H9 (cell line): ENCODE results near the gene MGRN1. TPM values are rescaled to one million over a fixed set of nuclear protein-coding genes. Genes with fewer than 3 reads are reported as not detected.

Experiments
- DNase-seq: peaks from one replicate; pipeline ENCODE4 v3.0.0-alpha.2; 2017
- H2AFZ ChIP-seq: one replicate; pipeline ENCODE4 v1.6.1; 2013; ENCODE audit warnings: mild to moderate bottlenecking, low read length, control low read depth, moderate library complexity
- H2AK5ac ChIP-seq: 2 replicates; pipeline ENCODE4 v1.6.1; 2013; ENCODE audit warnings: low read length, control low read depth, mixed read lengths; ENCODE audit not compliant: insufficient read length
- H2BK120ac ChIP-seq: one replicate; pipeline ENCODE4 v1.6.1; 2013; ENCODE audit warnings: low read depth, mild to moderate bottlenecking, low read length, control low read depth, inconsistent platforms; ENCODE audit not compliant: poor library complexity, severe bottlenecking
- H2BK12ac ChIP-seq: 2 replicates; pipeline ENCODE4 v1.6.1; 2013; ENCODE audit warnings: low read length, control low read depth, mixed read lengths, low read depth; ENCODE audit not compliant: insufficient read length
- H2BK15ac ChIP-seq: 2 replicates; pipeline ENCODE4 v1.6.1; 2013; ENCODE audit warnings: low read depth, low read length, control low read depth
- H2BK20ac ChIP-seq: one replicate; pipeline ENCODE4 v1.6.1; 2013; ENCODE audit warnings: low read depth, mild to moderate bottlenecking, low read length, control low read depth, inconsistent platforms; ENCODE audit not compliant: poor library complexity, severe bottlenecking
- H2BK5ac ChIP-seq: 2 replicates; pipeline ENCODE4 v1.6.1; 2013; ENCODE audit warnings: low read length, control low read depth, mixed read lengths; ENCODE audit not compliant: insufficient read length
- H3K14ac ChIP-seq: 2 replicates; pipeline ENCODE4 v1.6.1; 2013; ENCODE audit warnings: low read length, control low read depth; ENCODE audit not compliant: insufficient read depth
- H3K18ac ChIP-seq: 2 replicates; pipeline ENCODE4 v1.6.1; 2013; ENCODE audit warnings: low read depth, mild to moderate bottlenecking, mixed read lengths, low read length, control low read depth; ENCODE audit not compliant: insufficient read length
- H3K23ac ChIP-seq: 2 replicates; pipeline ENCODE4 v1.6.1; 2013; ENCODE audit warnings: low read length, control low read depth, mixed read lengths, low read depth; ENCODE audit not compliant: insufficient read length
- H3K23me2 ChIP-seq: 2 replicates; pipeline ENCODE4 v1.6.1; 2013; ENCODE audit warnings: low read depth, mild to moderate bottlenecking, mixed read lengths, low read length, control low read depth; ENCODE audit not compliant: insufficient read length, poor library complexity, severe bottlenecking
- H3K27ac ChIP-seq: 2 replicates; pipeline ENCODE4 v1.5.1; 2013; ENCODE audit warnings: low read length, control low read depth, mixed read lengths, low read depth; ENCODE audit not compliant: insufficient read length
- H3K27me3 ChIP-seq: 2 replicates; pipeline ENCODE4 v1.6.1; 2013; ENCODE audit warnings: low read length, control low read depth, inconsistent platforms; ENCODE audit not compliant: insufficient read depth
- H3K4ac ChIP-seq: 2 replicates; pipeline ENCODE4 v1.6.1; 2013; ENCODE audit warnings: low read depth, mild to moderate bottlenecking, control low read depth, inconsistent platforms, low read length, moderate library complexity
- H3K4me1 ChIP-seq: 2 replicates; pipeline ENCODE4 v1.6.1; 2013; ENCODE audit warnings: low read length, control low read depth, inconsistent platforms; ENCODE audit not compliant: insufficient read depth
- H3K4me2 ChIP-seq: 2 replicates; pipeline ENCODE4 v1.6.1; 2013; ENCODE audit warnings: low read length, control low read depth, mixed read lengths; ENCODE audit not compliant: insufficient read length, insufficient read depth
- H3K56ac ChIP-seq: 2 replicates; pipeline ENCODE4 v1.6.1; 2013; ENCODE audit warnings: low read depth, mild to moderate bottlenecking, mixed read lengths, low read length, control low read depth; ENCODE audit not compliant: insufficient read length
- H3K79me1 ChIP-seq: 2 replicates; pipeline ENCODE4 v1.6.1; 2013; ENCODE audit warnings: low read depth, mild to moderate bottlenecking, moderate library complexity, low read length, control low read depth, inconsistent platforms; ENCODE audit not compliant: insufficient read depth, poor library complexity, severe bottlenecking
- H3K79me2 ChIP-seq: 2 replicates; pipeline ENCODE4 v1.6.1; 2013; ENCODE audit warnings: low read length, control low read depth, inconsistent platforms; ENCODE audit not compliant: insufficient read depth
- H3K9ac ChIP-seq: 2 replicates; pipeline ENCODE4 v1.6.1; 2013; ENCODE audit warnings: low read length, control low read depth, mixed read lengths; ENCODE audit not compliant: insufficient read length; ENCODE audit errors: extremely low read depth
- H3K9me3 ChIP-seq: one replicate; pipeline ENCODE4 v1.6.1; 2013; ENCODE audit warnings: low read depth, low read length, inconsistent platforms; ENCODE audit not compliant: control insufficient read depth
- H3T11ph ChIP-seq: one replicate; pipeline ENCODE4 v1.6.1; 2013; ENCODE audit warnings: mild to moderate bottlenecking, low read length, control low read depth, inconsistent platforms
- H4K20me1 ChIP-seq: one replicate; pipeline ENCODE4 v1.6.1; 2013; ENCODE audit not compliant: control insufficient read depth, insufficient read length, insufficient read depth
- H4K5ac ChIP-seq: 2 replicates; pipeline ENCODE4 v1.6.1; 2013; ENCODE audit warnings: low read depth, mild to moderate bottlenecking, mixed read lengths, low read length, control low read depth; ENCODE audit not compliant: insufficient read length
- H4K8ac ChIP-seq: replicated peaks from 2 replicates; pipeline ENCODE4 v1.6.1; 2013; ENCODE audit warnings: low read length, control low read depth, mixed read lengths, low read depth; ENCODE audit not compliant: insufficient read length
- H4K91ac ChIP-seq: 2 replicates; pipeline ENCODE4 v1.6.1; 2013; ENCODE audit warnings: low read depth, mild to moderate bottlenecking, moderate library complexity, mixed read lengths, low read length, control low read depth; ENCODE audit not compliant: insufficient read length
- H3K27ac Mint-ChIP-seq, 3 experiments: 2 replicates in 2 of 3; 3 replicates in 1 of 3; pipeline ENCODE4 v1.8.0; 2020 to 2021; ENCODE audit warnings: mixed read lengths in 3 of 3, mild to moderate bottlenecking in 1 of 3, moderate library complexity in 1 of 3
- H3K27me3 Mint-ChIP-seq: 2 replicates; pipeline ENCODE4 v1.8.0; 2021; ENCODE audit warnings: low read depth, mild to moderate bottlenecking, moderate library complexity, mixed read lengths
- H3K36me3 Mint-ChIP-seq, 3 experiments: 2 replicates in 2 of 3; 3 replicates in 1 of 3; pipeline ENCODE4 v1.8.0; 2020 to 2021; ENCODE audit warnings: low read depth in 3 of 3, mixed read lengths in 3 of 3; ENCODE audit not compliant: insufficient read depth in 1 of 3
- H3K4me1 Mint-ChIP-seq, 2 experiments: 2 replicates each; pipeline ENCODE4 v1.8.0; 2020; ENCODE audit warnings: mixed read lengths in 2 of 2
- H3K4me3 Mint-ChIP-seq, 2 experiments: 2 replicates in 1 of 2; 3 replicates in 1 of 2; pipeline ENCODE4 v1.8.0; 2020 to 2021; ENCODE audit warnings: mild to moderate bottlenecking in 2 of 2, mixed read lengths in 2 of 2, moderate library complexity in 1 of 2
- H3K9me3 Mint-ChIP-seq, 2 experiments: 2 replicates in 1 of 2; 3 replicates in 1 of 2; pipeline ENCODE4 v1.8.0; 2020; ENCODE audit warnings: mild to moderate bottlenecking in 2 of 2, mixed read lengths in 2 of 2, moderate library complexity in 1 of 2
- WGBS: extraction: QIAGEN DNeasy Blood & Tissue Kit; methylation state at CpG from one replicate; pipeline ENCODE4 v1.1.7; 2013; ENCODE audit warnings: missing lambda C conversion rate, low lambda C conversion rate, mixed read lengths; ENCODE audit not compliant: insufficient read length; ENCODE audit errors: extremely low coverage; 5-methylcytosine and 5-hydroxymethylcytosine counted together
- total RNA-seq: library from RNA; stranded (reverse); gene quantifications from 2 replicates; pipeline ENCODE4 v1.2.1, GENCODE V29; 2021
- TF ChIP-seq, protein P1 (sequence below): fragments of 200-600 bp; sonication (generic); conservative IDR thresholded peaks from 3 replicates; pipeline ENCODE4 v1.8.0; 2021; ENCODE audit warnings: antibody characterized with exemption, mild to moderate bottlenecking

MGRN1 gene
- total RNA-seq, 1 experiment from 2014 or later, result 91.6 TPM

DNA sequence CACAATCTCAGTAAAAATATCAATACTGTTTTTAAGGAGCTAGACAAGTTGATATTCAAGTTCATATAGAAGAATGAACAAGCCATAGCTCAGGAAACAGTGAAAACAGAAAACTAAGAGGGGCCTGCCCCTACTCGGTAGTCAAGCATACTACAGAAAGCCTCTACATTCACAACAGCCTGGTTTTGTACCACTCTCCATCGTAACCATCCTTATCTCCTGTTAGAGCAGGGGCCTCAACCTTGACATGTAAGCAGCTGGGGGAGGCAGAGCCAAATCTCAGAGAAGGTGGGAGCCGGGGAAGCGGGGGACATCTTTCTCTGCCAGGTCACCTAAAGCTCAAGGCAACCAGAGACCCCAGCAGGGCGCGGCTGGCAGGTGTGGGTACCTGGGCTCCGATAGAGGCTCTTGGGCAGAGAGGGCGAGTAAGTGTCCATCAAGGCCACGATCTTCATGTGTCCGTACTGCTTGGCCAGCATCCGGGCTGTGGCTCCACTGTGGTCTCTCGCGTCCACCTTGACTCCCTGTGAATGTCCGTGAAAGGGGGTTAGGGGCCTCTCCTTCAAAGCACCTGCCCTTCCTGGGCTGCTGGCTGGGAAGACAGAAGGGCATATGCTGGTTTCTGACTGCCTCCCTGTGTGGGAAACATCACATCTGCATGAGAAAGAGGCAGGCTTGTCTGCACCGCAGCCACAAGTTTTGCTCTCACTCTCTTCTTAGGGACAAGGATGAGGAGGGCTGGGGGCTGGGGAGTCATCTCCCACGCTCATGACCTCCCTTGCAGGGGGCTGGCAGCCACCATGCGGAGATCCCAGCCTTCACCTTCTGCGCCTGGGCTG, 89.3 kb downstream of the MGRN1 start:
- H2AFZ ChIP-seq, result no peak overlapping the region
- H3K23ac ChIP-seq, result no peak overlapping the region
- H2BK12ac ChIP-seq, result no peak overlapping the region
- no peak overlapping the region for H2BK20ac ChIP-seq
- H2AK5ac ChIP-seq, result no peak overlapping the region
- no peak overlapping the region for H2BK120ac ChIP-seq
- H2BK5ac ChIP-seq, result no peak overlapping the region
- TF ChIP-seq, protein P1, sequence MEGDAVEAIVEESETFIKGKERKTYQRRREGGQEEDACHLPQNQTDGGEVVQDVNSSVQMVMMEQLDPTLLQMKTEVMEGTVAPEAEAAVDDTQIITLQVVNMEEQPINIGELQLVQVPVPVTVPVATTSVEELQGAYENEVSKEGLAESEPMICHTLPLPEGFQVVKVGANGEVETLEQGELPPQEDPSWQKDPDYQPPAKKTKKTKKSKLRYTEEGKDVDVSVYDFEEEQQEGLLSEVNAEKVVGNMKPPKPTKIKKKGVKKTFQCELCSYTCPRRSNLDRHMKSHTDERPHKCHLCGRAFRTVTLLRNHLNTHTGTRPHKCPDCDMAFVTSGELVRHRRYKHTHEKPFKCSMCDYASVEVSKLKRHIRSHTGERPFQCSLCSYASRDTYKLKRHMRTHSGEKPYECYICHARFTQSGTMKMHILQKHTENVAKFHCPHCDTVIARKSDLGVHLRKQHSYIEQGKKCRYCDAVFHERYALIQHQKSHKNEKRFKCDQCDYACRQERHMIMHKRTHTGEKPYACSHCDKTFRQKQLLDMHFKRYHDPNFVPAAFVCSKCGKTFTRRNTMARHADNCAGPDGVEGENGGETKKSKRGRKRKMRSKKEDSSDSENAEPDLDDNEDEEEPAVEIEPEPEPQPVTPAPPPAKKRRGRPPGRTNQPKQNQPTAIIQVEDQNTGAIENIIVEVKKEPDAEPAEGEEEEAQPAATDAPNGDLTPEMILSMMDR, result no peak
- no peaks in the 10 kb centered on the region for H3K9me3 ChIP-seq
- WGBS, result no CpG with 5 or more reads among the region's 18 CpGs
- no peak overlapping the region for H3K56ac ChIP-seq
- H3K27me3 ChIP-seq, result no peaks in the 10 kb centered on the region
- DNase-seq, result peak; percentile 54
- no peak overlapping the region for H3K18ac ChIP-seq
- H3K23me2 ChIP-seq, result no peaks in the 10 kb centered on the region
- no peaks in the 10 kb centered on the region for H3K27me3 Mint-ChIP-seq
- peaks cover 13 to 60% (median 44%) of the 10 kb centered on the region in 3 experiments for H3K36me3 Mint-ChIP-seq
- H3K4me1 Mint-ChIP-seq, result peaks cover 18 to 27% of the 10 kb centered on the region in 2 experiments
- no peak overlapping the region for H3K14ac ChIP-seq
- H3K4me2 ChIP-seq, result peak overlapping the region; percentile 5
- H4K20me1 ChIP-seq, result no peaks in the 10 kb centered on the region
- H3T11ph ChIP-seq, result no peak overlapping the region
- H3K27ac Mint-ChIP-seq, result peak overlapping the region; percentile 79 to 96 (median 92)
- H4K91ac ChIP-seq, result no peak overlapping the region
- H4K5ac ChIP-seq, result no peak overlapping the region
- peaks cover under 1% of the 10 kb centered on the region; the same call in 1 of the 2 replicates for H3K4me1 ChIP-seq
- no peak overlapping the region for H2BK15ac ChIP-seq
- H4K8ac ChIP-seq, result no peak overlapping the region
- H3K79me2 ChIP-seq, result no peaks in the 10 kb centered on the region
- no peaks in the 10 kb centered on the region for H3K9me3 Mint-ChIP-seq
- no peak overlapping the region for H3K9ac ChIP-seq
- H3K79me1 ChIP-seq, result no peaks in the 10 kb centered on the region
- H3K27ac ChIP-seq, result no peak overlapping the region
- peak overlapping the region in 1 of 2 experiments; percentile 47; a peak in 2 of 5 replicates for H3K4me3 Mint-ChIP-seq
- H3K4ac ChIP-seq, result no peak overlapping the region
